HG03460 (cell line): ENCODE measurements around the gene SYCP3.
"Not testable (repeated sequence)": the region's sequence is repeated elsewhere in the genome, so short reads cannot be mapped to it uniquely, and the experiment has no call there.

Source experiments
- ATAC-seq: cut with Tn5 transposase; IDR thresholded peaks from one replicate; pipeline ENCODE4 v1.9.1; 2021; ENCODE audit not compliant: unreplicated experiment

The SYCP3 gene

DNA sequence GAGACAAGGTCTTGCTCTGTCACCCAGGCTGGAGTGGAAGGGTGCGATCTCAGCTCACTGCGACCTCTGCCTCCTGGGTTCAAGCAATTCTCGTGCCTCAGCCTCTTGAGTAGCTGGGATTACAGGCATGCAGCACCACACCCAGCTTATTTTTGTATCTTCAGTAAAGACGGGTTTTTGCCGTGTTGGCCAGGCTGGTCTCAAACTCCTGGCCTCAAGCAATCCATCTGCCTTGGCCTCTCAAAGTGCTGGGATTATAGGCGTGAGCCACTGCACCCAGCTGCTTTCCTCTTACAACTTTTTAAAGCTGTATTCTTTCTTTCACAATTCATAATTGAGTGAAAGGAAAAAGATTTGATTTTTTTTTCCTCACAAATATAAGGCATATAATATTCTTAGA, 57.6 kb downstream of the SYCP3 start:
- not testable (repeated sequence) for ATAC-seq

DNA sequence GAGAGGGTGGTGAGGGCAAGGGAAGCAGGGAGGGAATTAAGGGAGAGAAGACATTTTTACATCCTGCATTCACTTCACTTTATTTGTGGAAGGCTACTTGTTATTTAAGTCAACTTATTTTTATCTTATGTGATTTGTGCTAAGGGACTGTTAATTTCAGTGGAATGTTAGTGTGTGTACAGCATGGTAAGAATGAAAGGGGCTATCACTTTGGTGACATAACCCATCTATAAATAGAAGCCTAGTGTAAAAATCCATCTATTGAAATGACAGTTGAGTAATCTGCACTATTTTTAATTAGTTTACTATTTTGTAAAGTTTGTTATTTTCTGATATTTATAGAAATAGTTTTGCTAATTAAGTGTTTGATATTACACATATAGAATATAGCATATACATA, 58.6 kb downstream of the SYCP3 start:
- no peak for ATAC-seq

DNA sequence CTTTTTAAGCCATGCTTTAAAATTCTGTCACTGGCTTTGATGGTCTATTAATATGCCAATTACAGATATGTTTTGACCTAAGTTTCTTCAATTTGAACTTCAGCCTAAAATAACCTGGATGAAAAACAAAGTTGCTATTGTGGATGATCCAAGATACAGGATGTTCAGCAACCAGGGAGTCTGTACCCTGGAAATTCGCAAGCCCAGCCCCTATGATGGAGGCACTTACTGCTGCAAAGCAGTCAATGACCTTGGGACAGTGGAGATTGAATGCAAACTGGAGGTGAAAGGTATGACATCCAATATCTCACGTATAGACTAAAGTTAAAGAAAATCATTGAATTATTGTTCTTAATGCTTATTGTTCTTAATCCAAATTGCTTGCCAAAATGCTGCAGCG, 59.0 kb downstream of the SYCP3 start:
- no peak for ATAC-seq
